SIG-M5 (cell line): ENCODE data around the gene ABCC9.
"Not testable (repeated sequence)": the region's sequence is repeated elsewhere in the genome, so short reads cannot be mapped to it uniquely, and the experiment has no call there.

ENCODE experiments used
- DNase-seq: peaks from one replicate; lab custom pipeline; 2025; lab: John Stamatoyannopoulos, UW

Gene ABCC9

DNA sequence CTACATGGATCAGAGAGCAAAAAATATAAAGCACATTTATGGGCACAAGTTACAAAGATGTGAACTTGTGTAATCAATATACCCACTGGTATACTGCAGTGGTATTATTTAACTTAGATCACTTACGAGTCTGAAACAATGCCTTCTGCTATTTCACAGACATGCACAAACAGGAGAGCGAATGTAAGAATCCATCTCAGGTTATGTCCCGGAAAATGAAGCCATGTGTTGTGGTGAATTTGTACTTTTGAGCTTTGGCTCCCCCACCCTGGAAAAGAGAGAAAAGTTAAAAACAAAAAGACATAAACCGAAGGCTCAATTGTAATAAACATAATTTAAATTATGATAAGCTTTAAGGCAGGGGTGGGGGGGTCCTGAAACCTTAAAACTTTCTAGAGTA lies 7.6 kb downstream of the ABCC9 start:
- no peak for DNase-seq

DNA sequence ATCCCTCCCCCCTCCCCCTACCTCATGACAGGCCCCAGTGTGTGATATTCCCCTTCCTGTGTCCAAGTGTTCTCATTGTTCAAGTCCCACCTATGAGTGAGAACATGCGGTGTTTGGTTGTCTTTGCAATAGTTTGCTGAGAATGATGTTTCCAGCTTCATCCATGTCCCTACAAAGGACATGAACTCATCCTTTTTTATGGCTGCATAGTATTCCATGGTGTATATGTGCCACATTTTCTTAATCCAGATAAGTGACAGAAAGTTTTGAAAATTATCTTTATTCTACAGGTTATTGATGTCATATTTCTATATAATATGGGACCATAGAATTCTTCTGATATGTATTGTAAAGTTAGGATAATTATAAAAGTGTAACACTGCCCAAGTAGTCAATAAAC lies 11.3 kb downstream of the ABCC9 start:
- not testable (repeated sequence) for DNase-seq

DNA sequence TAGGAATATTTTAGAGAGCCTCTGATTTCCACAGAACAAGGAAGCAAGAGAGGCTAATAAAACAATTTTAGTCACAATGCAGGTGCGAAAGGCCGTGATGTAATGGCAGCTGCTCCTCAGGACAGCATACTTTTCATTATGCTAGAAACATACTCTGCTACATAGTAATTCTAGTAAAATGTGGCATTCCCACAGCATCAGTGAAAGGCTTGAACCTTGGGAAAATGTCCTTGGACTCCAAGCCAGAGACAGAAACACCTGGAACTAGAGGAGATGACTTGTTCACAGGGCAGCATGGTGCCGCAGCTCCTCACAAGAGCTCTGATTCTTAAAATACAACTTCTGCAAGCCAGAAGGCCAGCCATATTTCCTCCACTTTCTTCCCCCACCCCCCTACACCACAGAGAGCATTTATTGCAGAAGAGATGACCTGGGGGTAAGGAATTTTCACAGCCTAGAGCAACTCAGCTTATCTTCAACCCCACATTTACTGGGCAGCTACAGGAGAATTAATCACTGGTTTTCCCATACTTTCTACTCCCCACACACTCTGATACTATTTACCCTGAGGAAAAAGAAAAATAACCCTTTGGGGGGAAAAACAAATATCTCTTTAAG lies 15.8 kb downstream of the ABCC9 start:
- no peak for DNase-seq

DNA sequence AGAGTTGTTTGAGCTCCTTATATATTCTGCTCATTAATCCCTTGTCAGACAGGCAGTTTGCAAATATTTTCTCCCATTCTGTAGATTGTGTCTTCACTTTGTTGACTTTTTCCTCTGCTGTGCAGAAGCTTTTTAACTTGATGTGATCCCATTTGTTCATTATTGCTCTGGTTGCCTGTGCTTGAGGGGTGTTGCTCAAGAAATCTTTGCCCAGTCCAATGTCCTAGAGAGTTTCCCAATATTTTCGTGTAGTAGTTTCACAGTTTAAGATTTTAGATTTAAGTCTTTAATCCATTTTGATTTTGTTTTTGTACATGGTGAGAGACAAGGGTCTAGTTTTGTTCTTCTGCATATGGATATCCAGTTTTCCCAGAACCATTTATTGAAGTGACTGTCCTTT lies 19.8 kb downstream of the ABCC9 start:
- no peak for DNase-seq

- no peak for DNase-seq
These were observed 22.8 kb downstream of the ABCC9 start for GRCh38 chr12:21918456-21918855.

DNA sequence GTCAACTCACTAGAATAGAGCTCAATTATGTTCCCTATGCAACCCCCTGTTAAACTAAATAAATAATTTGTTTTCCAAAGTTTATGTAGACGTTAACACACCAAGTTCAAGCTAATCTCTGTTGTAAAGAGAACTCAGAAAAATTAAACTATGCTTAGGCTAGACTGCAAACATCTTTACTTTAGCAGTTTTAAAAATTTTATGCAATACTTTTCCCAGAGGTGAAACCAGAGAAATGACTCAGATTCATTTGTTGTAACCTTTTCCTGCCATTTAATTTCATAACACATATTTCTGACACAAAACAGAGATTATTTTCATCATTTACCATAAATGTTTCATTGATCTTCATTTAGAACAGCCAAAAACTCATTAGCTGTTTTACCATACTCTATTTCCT lies 27.4 kb downstream of the ABCC9 start:
- no peak for DNase-seq

DNA sequence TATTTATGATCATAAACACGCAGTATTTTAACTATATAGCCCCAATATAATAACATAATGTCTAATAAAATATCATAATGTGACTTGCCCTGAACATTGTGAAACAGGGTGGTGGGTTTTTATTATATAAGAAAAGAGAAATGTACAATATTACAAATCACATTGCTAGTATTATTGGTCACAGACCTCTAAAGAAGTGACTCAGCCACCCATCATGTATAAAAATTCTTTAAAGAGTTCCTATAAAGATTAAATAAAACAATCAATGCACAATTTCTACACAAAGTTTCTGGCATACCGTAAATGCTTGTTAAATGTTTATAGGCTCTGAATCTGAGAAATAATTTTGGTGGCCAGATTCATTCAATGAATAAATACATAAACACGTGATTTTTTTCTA lies 28.9 kb downstream of the ABCC9 start:
- no peak for DNase-seq

DNA sequence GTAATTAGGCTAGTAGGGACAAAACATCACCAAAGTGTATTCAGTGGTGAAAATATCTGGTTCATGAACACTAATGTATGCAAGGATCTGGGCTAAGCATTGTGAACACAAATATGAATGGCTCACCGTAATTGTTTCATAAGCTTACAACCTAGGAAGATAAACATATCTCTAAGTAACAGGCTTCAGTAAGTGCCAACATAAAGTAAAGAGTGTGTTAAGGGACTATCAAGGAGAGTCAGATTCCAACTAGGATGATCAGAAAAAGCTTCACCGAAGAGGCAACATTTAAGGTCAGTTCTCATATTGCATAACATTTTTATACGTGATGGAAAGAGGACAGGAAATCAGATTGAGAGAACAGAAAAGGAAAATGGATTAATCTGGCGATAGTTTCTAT lies 29.4 kb downstream of the ABCC9 start:
- no peak for DNase-seq

DNA sequence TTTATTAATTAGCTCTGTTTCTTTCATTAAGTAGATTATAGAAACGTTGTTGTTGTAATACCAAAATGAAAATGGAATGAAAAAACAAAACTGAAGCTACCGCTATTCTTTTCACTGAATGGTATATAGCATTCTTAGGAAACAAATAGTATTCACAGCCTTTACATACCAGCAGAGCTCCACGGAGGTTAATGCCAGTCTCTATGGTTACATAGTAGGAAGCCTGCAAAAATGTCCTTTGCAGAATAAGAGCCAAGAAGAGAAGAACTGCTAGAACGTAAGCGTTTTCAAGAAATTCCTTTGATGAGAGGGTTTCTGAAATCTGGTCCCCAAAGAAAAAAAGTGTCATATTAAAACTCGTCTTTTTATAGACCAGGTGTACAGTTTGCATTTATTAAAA lies 30.6 kb downstream of the ABCC9 start:
- DNase-seq: no peak

GRCh38 chr12:21907948-21908837 lies 33.0 kb downstream of the ABCC9 start:
- DNase-seq: no peak

DNA sequence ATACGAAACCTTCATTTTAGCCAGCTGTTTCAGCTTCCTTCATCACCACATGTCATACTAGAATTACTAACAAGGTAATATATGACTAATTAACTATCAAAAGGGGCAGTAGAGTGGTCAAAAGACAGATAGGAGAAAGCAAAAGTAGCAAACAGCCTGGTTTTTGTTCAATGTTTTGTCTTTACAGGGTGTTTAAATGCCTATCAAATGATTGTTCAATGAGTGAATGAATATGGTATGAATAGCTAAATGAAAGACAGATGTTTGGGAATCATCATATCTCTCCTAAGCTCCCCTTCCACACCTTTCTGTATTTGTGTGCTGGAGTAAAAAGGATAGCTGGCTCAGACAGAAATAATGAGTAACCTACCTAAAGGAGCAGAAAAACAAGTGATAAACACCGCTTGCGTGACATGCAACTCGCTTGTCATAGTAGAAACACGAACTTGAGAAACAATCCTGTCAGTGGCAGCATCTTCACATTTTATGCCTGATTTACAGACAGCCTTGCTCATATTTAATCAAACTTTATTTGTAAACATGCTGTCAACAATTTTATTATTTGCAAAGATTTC lies 34.2 kb downstream of the ABCC9 start:
- DNase-seq: no peak

GRCh38 chr12:21899532-21899931 lies 41.7 kb downstream of the ABCC9 start:
- not testable (repeated sequence) for DNase-seq

DNA sequence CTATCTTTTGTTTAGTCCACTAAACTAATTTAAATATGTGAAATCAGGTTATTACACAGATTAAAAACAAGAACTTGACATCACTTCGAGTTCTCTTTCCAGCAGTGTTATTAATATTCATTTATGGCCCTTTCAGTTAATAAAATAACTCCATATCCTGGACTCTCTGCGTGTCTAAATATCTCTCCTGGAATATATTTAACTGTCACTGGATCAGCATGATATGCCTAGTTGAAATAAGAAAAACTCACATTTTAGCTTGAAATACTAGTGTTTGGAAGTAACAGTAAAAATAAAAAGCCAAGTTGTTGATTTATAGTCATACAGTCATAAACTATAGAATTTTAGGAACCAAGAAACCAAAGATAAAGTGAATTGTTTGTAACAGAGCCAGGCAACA lies 45.6 kb downstream of the ABCC9 start:
- no peak for DNase-seq

GRCh38 chr12:21894792-21895595 lies 46.2 kb downstream of the ABCC9 start:
- DNase-seq: no peak

DNA sequence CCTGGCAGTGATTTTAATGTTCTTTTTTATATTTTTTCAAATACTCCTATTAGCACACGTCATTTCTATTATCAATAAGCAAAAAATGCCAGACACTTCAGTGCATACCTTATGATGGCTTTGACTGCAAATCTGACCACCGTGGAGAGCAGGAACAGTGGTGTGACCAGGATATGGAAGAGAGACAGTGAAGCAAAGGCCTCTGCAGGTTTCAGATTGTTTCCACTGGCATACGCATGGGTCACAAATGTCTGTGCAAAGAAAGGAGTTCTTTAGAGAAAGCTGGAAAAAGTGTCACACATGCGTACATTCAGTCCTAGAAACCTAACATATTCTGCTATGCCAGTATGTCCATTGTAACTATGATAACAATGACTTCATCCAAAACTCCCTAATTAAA lies 47.3 kb downstream of the ABCC9 start:
- no peak for DNase-seq

DNA sequence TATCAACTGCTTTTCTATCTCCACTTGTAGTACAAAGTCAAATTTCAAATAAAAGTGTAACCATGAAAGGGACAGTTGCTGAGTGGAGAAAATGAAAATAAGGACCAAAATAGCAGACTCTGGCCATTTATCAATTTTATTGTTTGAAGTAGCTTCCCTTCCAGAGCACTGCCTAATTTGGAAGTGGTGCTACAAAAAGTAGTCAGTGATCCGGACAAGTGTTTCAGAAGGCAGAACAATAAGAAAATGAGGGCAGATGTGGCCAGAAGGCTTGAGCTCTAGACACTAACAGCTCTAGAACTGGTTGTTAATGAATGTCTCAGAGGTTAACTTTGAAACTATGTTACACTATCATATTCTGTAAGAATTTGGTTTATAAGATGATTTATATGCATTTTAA lies 48.9 kb downstream of the ABCC9 start:
- no peak for DNase-seq

- no peak for DNase-seq
These were observed 49.4 kb downstream of the ABCC9 start for GRCh38 chr12:21891751-21892217.

GRCh38 chr12:21888276-21888863 lies 52.9 kb downstream of the ABCC9 start:
- DNase-seq: no peak

DNA sequence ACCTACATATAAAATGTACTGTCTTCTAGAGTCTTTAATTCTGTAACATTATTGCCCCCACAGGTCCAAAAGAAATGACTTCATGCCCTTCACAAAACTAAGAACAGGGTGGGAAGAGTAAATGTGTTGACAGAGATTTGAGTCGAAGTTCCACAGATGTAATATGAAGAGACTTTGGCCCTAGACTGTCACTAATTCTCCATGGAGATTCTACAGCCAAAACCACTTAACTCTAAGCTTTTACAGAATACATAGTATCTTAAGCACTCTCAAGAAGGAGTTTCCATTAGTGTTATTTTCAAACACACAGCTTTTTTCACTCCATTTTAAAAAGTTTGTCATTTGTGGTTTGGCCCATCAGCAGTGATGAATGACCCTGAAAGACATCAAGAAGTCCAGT lies 56.3 kb downstream of the ABCC9 start:
- no peak for DNase-seq

GRCh38 chr12:21882635-21883034 lies 58.6 kb downstream of the ABCC9 start:
- DNase-seq: no peak

DNA sequence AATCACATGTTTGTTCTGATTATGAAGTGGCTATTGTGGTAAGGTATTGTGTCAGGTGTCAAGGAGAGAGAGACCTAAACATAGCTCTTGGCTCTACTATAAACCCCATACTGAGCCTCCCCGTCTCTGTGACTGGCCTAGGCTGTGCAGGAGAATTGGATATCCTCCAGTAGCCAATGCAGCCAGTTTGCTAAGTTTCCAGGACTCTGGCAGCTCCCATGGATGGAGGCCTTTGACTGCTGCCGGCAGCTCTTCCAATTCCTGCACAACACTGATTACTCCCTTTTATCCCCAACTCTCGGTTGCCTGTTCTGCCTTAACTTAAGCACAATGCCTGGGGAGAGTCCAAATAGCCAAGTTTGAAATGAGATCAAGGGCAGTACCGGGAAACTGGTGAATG lies 59.3 kb downstream of the ABCC9 start:
- no peak for DNase-seq

GRCh38 chr12:21879312-21879711 lies 61.9 kb downstream of the ABCC9 start:
- DNase-seq: no peak
